ENCODE results near the gene PHF21A.

Gene PHF21A

DNA sequence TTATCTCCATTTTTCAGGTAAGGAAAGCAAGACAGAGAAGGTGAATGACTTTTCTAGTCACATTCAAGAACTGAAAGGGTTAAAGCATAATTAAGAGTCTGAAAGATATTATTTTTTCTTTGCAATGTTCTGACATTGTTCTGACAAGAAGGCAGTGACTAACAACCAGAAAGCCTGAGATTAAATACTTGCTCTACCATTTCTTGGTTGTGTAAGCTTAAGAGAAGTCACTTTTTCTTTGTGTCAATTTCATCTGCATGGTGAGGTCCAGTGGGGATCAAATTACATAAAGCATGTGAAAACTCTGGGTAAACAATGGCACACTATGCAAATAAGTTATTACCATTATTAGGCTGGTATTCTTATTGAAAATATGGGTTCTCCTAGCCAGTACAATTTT lies 73.7 kb downstream of the PHF21A start:
- Histone ChIP-seq H3K79me2 (ENCODE audit: insufficient read depth, low read length) (no peaks in the 10 kb centered on the region), H4K20me1 (ENCODE audit: low read depth, low read length) (no peaks in the 10 kb centered on the region), H3K27ac (ENCODE audit: low read depth, low read length) (no peak overlapping the region), H3K4me2 (ENCODE audit: low read depth, low read length, poor library complexity, severe bottlenecking) (no peak overlapping the region), H3K9me2 (replicated peaks; ENCODE audit: insufficient read depth, low read length) (no peaks in the 10 kb centered on the region), H3K4me3 (ENCODE audit: insufficient read depth, low read length, poor library complexity, severe bottlenecking) (no peak overlapping the region), H3K9ac (ENCODE audit: low read length) (no peak overlapping the region), H2AFZ (ENCODE audit: low read depth, low read length, severe bottlenecking) (no peak overlapping the region), H3K9me3 (ENCODE audit: insufficient read depth, low read length) (no peaks in the 10 kb centered on the region), H3K27me3 (ENCODE audit: low read length) (no peaks in the 10 kb centered on the region), H3K36me3 (ENCODE audit: low read length) (no peaks in the 10 kb centered on the region), H3F3A (ENCODE audit: insufficient read depth) (no peaks in the 10 kb centered on the region)
- TF ChIP-seq, protein P1, sequence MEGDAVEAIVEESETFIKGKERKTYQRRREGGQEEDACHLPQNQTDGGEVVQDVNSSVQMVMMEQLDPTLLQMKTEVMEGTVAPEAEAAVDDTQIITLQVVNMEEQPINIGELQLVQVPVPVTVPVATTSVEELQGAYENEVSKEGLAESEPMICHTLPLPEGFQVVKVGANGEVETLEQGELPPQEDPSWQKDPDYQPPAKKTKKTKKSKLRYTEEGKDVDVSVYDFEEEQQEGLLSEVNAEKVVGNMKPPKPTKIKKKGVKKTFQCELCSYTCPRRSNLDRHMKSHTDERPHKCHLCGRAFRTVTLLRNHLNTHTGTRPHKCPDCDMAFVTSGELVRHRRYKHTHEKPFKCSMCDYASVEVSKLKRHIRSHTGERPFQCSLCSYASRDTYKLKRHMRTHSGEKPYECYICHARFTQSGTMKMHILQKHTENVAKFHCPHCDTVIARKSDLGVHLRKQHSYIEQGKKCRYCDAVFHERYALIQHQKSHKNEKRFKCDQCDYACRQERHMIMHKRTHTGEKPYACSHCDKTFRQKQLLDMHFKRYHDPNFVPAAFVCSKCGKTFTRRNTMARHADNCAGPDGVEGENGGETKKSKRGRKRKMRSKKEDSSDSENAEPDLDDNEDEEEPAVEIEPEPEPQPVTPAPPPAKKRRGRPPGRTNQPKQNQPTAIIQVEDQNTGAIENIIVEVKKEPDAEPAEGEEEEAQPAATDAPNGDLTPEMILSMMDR (IDR thresholded peaks at IDR 0.05; ENCODE audit: insufficient read depth, low read length, poor library complexity, severe bottlenecking), result no peak
- no peak for TF ChIP-seq EZH2phosphoT487 (conservative IDR thresholded peaks at IDR 0.05; ENCODE audit: low read length)

DNA sequence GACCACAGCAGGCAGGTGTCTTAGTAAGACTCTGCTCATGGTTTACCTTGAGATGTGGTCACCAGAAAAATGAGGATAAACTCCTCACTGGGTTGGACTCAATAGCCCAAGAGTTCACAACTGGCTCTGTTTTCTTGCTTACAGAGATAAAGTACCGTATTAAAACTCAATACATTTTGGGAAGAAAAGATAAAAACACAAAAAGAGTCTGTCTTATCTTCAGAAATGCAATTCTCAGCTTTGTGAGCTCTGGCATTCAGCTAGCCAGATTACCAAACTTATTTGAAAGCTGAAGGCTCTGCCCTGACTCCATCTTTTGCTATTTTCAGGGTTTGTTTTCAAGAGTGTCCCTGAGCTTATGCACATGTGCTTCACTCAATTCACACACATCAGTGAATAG lies 75.4 kb downstream of the PHF21A start:
- Histone ChIP-seq H3K4me3 (ENCODE audit: insufficient read depth, low read length, poor library complexity, severe bottlenecking) (no peak overlapping the region), H3K9me3 (ENCODE audit: insufficient read depth, low read length) (no peaks in the 10 kb centered on the region), H3K27me3 (ENCODE audit: low read length) (no peaks in the 10 kb centered on the region), H3F3A (ENCODE audit: insufficient read depth) (no peaks in the 10 kb centered on the region), H2AFZ (ENCODE audit: low read depth, low read length, severe bottlenecking) (no peak overlapping the region), H3K4me2 (ENCODE audit: low read depth, low read length, poor library complexity, severe bottlenecking) (no peak overlapping the region), H3K9ac (ENCODE audit: low read length) (no peak overlapping the region), H3K79me2 (ENCODE audit: insufficient read depth, low read length) (no peaks in the 10 kb centered on the region), H4K20me1 (ENCODE audit: low read depth, low read length) (no peaks in the 10 kb centered on the region), H3K9me2 (replicated peaks; ENCODE audit: insufficient read depth, low read length) (no peaks in the 10 kb centered on the region), H3K27ac (ENCODE audit: low read depth, low read length) (no peak overlapping the region), H3K36me3 (ENCODE audit: low read length) (no peaks in the 10 kb centered on the region)
- TF ChIP-seq EZH2phosphoT487 (conservative IDR thresholded peaks at IDR 0.05; ENCODE audit: low read length), result no peak
- TF ChIP-seq, protein P1 (IDR thresholded peaks at IDR 0.05; ENCODE audit: insufficient read depth, low read length, poor library complexity, severe bottlenecking), result no peak

DNA sequence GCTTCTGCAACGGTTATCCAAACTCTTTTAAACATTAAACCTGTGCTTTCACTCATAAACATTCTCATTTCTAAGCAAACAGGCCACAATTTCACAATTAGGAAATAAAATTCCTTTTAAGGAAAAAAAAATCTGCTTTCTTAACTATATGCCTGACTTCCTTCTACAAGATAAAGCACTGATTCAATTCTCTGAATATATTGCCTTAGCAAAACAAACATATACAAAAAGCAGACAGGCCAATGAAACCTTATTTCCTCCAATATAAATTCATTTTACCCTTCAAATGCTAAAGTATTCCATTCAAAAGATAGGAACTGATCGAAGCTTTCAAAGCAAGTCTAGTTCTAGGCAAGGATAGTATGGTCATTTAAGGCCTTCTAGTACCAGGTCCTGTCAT lies 76.7 kb downstream of the PHF21A start:
- Histone ChIP-seq H3F3A (ENCODE audit: insufficient read depth) (no peaks in the 10 kb centered on the region; the same call in 1 of the 2 replicates), H3K4me3 (ENCODE audit: insufficient read depth, low read length, poor library complexity, severe bottlenecking) (no peak overlapping the region), H3K27ac (ENCODE audit: low read depth, low read length) (no peak overlapping the region), H3K9ac (ENCODE audit: low read length) (no peak overlapping the region), H2AFZ (ENCODE audit: low read depth, low read length, severe bottlenecking) (no peak overlapping the region), H3K9me3 (ENCODE audit: insufficient read depth, low read length) (no peaks in the 10 kb centered on the region), H4K20me1 (ENCODE audit: low read depth, low read length) (no peaks in the 10 kb centered on the region), H3K9me2 (replicated peaks; ENCODE audit: insufficient read depth, low read length) (no peaks in the 10 kb centered on the region), H3K79me2 (ENCODE audit: insufficient read depth, low read length) (no peaks in the 10 kb centered on the region), H3K27me3 (ENCODE audit: low read length) (no peaks in the 10 kb centered on the region), H3K36me3 (ENCODE audit: low read length) (no peaks in the 10 kb centered on the region), H3K4me2 (ENCODE audit: low read depth, low read length, poor library complexity, severe bottlenecking) (no peak overlapping the region)
- TF ChIP-seq, protein P1 (IDR thresholded peaks at IDR 0.05; ENCODE audit: insufficient read depth, low read length, poor library complexity, severe bottlenecking), result no peak
- TF ChIP-seq EZH2phosphoT487 (conservative IDR thresholded peaks at IDR 0.05; ENCODE audit: low read length), result no peak
